OCI-LY3 (cell line): ENCODE measurements around the gene QSOX2.

ENCODE experiments used
- EZH2phosphoT487 ChIP-seq: fragments of 200-600 bp; shearing (Covaris generic); IDR thresholded peaks from 2 replicates; pipeline ENCODE4 v1.6.1; 2018; ENCODE audit warnings: antibody characterized with exemption, mixed run types, low read depth
- TF ChIP-seq, protein P1 (sequence below): fragments of 200-600, 300-600 bp; sonication (generic); IDR thresholded peaks from 2 replicates; pipeline ENCODE4 v1.5.1; 2014; ENCODE audit warnings: antibody characterized with exemption, low read length, low read depth

DNA sequence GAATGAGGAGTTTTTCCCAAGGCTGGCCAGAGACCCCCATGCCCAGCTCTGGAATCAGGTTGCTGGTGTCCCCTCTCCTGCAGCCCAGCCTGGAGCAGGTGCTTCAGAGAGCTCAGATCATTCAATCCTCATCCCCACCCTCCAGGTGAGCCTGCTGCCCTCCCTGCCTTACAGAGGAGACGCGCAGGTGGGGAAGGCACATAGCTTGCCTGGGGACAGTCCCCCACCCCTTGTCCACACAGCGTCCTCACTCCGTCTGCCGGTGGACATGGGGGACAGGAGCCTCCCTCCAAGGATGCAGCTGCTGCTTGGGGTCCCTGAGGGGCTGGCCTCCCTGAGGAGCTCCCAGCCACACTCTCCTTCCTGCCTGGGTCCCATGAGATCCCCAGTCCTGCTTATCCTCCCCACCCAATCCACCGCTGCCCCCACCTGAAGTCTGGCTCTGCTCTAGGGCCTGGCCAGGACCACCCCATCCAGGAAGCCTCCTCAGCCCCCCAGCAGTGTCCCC, 17.1 kb upstream of the QSOX2 start:
- TF ChIP-seq EZH2phosphoT487, result no peak
- TF ChIP-seq, protein P1, sequence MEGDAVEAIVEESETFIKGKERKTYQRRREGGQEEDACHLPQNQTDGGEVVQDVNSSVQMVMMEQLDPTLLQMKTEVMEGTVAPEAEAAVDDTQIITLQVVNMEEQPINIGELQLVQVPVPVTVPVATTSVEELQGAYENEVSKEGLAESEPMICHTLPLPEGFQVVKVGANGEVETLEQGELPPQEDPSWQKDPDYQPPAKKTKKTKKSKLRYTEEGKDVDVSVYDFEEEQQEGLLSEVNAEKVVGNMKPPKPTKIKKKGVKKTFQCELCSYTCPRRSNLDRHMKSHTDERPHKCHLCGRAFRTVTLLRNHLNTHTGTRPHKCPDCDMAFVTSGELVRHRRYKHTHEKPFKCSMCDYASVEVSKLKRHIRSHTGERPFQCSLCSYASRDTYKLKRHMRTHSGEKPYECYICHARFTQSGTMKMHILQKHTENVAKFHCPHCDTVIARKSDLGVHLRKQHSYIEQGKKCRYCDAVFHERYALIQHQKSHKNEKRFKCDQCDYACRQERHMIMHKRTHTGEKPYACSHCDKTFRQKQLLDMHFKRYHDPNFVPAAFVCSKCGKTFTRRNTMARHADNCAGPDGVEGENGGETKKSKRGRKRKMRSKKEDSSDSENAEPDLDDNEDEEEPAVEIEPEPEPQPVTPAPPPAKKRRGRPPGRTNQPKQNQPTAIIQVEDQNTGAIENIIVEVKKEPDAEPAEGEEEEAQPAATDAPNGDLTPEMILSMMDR, result no peak
